MCF 10A (cell line): Measurements from ENCODE around the gene UBE2J1. TPM values are rescaled to one million over a fixed set of nuclear protein-coding genes. Genes with fewer than 3 reads are reported as not detected.
"Not testable (repeated sequence)": the region's sequence is repeated elsewhere in the genome, so short reads cannot be mapped to it uniquely, and the experiment has no call there.

Experiments
- BruUV-seq: library from RNA; stranded (reverse); fragments of 400-500 nt; replicated peaks from 2 replicates; lab custom pipeline; 2021; lab: Mats Ljungman, UMichigan
- CTCF ChIA-PET: fragments of 300-600 bp; sonication (Branson Sonifier 250); formaldehyde crosslinking; extraction: SDS; loops from one replicate; lab custom pipeline; 2021; ENCODE audit warnings: antibody characterized with exemption, inconsistent platforms; lab: Yijun Ruan, JAX
- POLR2A ChIA-PET: fragments of 300-600, 350-650 bp; sonication (Branson Sonifier 250); formaldehyde crosslinking; extraction: SDS; loops from one replicate; lab custom pipeline; 2020; ENCODE audit warnings: antibody characterized with exemption, inconsistent platforms; lab: Yijun Ruan, JAX
- DNase-seq: peaks from one replicate; pipeline ENCODE4 v3.0.0-alpha.2; 2018; ENCODE audit not compliant: unreplicated experiment
- H3K27ac Mint-ChIP-seq: one replicate; pipeline ENCODE4 v1.8.0; 2022; ENCODE audit warnings: mild to moderate bottlenecking, low read depth, mixed read lengths; ENCODE audit not compliant: unreplicated experiment
- H3K27me3 Mint-ChIP-seq: one replicate; pipeline ENCODE4 v1.8.0; 2022; ENCODE audit warnings: mixed read lengths; ENCODE audit not compliant: insufficient read depth, unreplicated experiment
- H3K36me3 Mint-ChIP-seq: one replicate; pipeline ENCODE4 v1.8.0; 2022; ENCODE audit warnings: mild to moderate bottlenecking, moderate library complexity, mixed read lengths; ENCODE audit not compliant: insufficient read depth, unreplicated experiment
- H3K4me1 Mint-ChIP-seq: one replicate; pipeline ENCODE4 v1.8.0; 2022; ENCODE audit warnings: mixed read lengths; ENCODE audit not compliant: insufficient read depth, unreplicated experiment
- H3K4me3 Mint-ChIP-seq: one replicate; pipeline ENCODE4 v1.8.0; 2022; ENCODE audit warnings: mild to moderate bottlenecking, moderate library complexity, mixed read lengths; ENCODE audit not compliant: unreplicated experiment
- H3K9me3 Mint-ChIP-seq: one replicate; pipeline ENCODE4 v1.8.0; 2022; ENCODE audit warnings: mixed read lengths; ENCODE audit not compliant: unreplicated experiment
- CTCF ChIP-seq: fragments of 200-600 bp; IDR thresholded peaks from one replicate; pipeline ENCODE4 v1.8.0; 2022; ENCODE audit warnings: antibody characterized with exemption, mild to moderate bottlenecking; ENCODE audit not compliant: unreplicated experiment
- intact Hi-C: fragments of 100-400 bp; cut with micrococcal nuclease; formaldehyde crosslinking; loops from 2 replicates; pipeline ENCODE4 v1.14.1; 2022
- total RNA-seq: library from RNA; stranded (reverse); gene quantifications from 2 replicates; pipeline ENCODE4 v1.2.3, GENCODE V29; 2022

The UBE2J1 gene
- total RNA-seq, 1 experiment from 2014 or later, result 39.0 TPM

- intact Hi-C loops, result no loop called here
- no peak for DNase-seq
- no peak overlapping the region for H3K4me3 Mint-ChIP-seq
- TF ChIP-seq CTCF, result no peak
- peaks cover 17% of the 10 kb centered on the region for H3K27me3 Mint-ChIP-seq
- ChIA-PET POLR2A (no interaction called here), CTCF (interaction anchor here (0.7 to 1.8 kb wide), 3 partner anchors 27 to 212 kb away, joined by 3 to 7 read pairs (median 3); no protein-coding TSS in a partner anchor)
- H3K4me1 Mint-ChIP-seq, result no peaks in the 10 kb centered on the region
- no peak overlapping the region for H3K27ac Mint-ChIP-seq
- peaks cover 1% of the 10 kb centered on the region for H3K9me3 Mint-ChIP-seq
- no peaks in the 10 kb centered on the region for H3K36me3 Mint-ChIP-seq
- no TSS peak for BruUV-seq
Observed at GRCh38 chr6:89398762-89399525, 46.4 kb upstream of the UBE2J1 start.

GRCh38 chr6:89397884-89398283, 45.4 kb upstream of the UBE2J1 start:
- intact Hi-C loops, H3K4me3 Mint-ChIP-seq: not testable (repeated sequence)
- POLR2A ChIA-PET, result interaction anchor here (0.6 kb wide), 1 partner anchor 312 kb away, joined by 3 read pairs; no protein-coding TSS in a partner anchor

GRCh38 chr6:89393659-89394058, 41.1 kb upstream of the UBE2J1 start:
- no peak for DNase-seq
- Mint-ChIP-seq H3K4me1 (no peaks in the 10 kb centered on the region), H3K9me3 (peaks cover 10% of the 10 kb centered on the region), H3K36me3 (no peaks in the 10 kb centered on the region), H3K4me3 (no peak overlapping the region), H3K27me3 (peaks cover 19% of the 10 kb centered on the region), H3K27ac (no peak overlapping the region)
- ChIA-PET CTCF (no interaction called here), POLR2A (no interaction called here)
- TF ChIP-seq CTCF, result no peak
- BruUV-seq, result no TSS peak
- intact Hi-C loops, result no loop called here

More at GRCh38 chr6:89397884-89398283, 45.4 kb upstream of the UBE2J1 start:
- Mint-ChIP-seq H3K27me3 (peaks cover 28% of the 10 kb centered on the region), H3K9me3 (peaks cover 10% of the 10 kb centered on the region)
- not testable (repeated sequence) for H3K36me3 Mint-ChIP-seq, BruUV-seq, H3K27ac Mint-ChIP-seq, H3K4me1 Mint-ChIP-seq, DNase-seq
- CTCF ChIA-PET, result interaction anchor here (1.1 to 1.5 kb wide), 2 partner anchors 26 to 29 kb away, joined by 3 to 4 read pairs; no protein-coding TSS in a partner anchor

- no peak overlapping the region for H3K27ac Mint-ChIP-seq
- intact Hi-C loops, result no loop called here
- no peaks in the 10 kb centered on the region for H3K4me1 Mint-ChIP-seq
- no peak for TF ChIP-seq CTCF
- no peaks in the 10 kb centered on the region for H3K36me3 Mint-ChIP-seq
- peaks cover 10% of the 10 kb centered on the region for H3K9me3 Mint-ChIP-seq
- no peak for DNase-seq
- peaks cover 19% of the 10 kb centered on the region for H3K27me3 Mint-ChIP-seq
- ChIA-PET CTCF (no interaction called here), POLR2A (no interaction called here)
- no peak overlapping the region for H3K4me3 Mint-ChIP-seq
- BruUV-seq, result no TSS peak
Observed at GRCh38 chr6:89392823-89393222, 40.3 kb upstream of the UBE2J1 start.
